Measurements from ENCODE around the gene PCGF1. TPM values are rescaled to one million over a fixed set of nuclear protein-coding genes. Genes with fewer than 3 reads are reported as not detected.
A peak's percentile ranks its signal among the peaks of the same experiment; 100 is the strongest.

Gene PCGF1
- total and polyA plus RNA-seq, 2 of the 13 experiments (the other 11 are each of a cell fraction or from before 2014, with no cell fraction given): 20.4 to 22.6 TPM

DNA sequence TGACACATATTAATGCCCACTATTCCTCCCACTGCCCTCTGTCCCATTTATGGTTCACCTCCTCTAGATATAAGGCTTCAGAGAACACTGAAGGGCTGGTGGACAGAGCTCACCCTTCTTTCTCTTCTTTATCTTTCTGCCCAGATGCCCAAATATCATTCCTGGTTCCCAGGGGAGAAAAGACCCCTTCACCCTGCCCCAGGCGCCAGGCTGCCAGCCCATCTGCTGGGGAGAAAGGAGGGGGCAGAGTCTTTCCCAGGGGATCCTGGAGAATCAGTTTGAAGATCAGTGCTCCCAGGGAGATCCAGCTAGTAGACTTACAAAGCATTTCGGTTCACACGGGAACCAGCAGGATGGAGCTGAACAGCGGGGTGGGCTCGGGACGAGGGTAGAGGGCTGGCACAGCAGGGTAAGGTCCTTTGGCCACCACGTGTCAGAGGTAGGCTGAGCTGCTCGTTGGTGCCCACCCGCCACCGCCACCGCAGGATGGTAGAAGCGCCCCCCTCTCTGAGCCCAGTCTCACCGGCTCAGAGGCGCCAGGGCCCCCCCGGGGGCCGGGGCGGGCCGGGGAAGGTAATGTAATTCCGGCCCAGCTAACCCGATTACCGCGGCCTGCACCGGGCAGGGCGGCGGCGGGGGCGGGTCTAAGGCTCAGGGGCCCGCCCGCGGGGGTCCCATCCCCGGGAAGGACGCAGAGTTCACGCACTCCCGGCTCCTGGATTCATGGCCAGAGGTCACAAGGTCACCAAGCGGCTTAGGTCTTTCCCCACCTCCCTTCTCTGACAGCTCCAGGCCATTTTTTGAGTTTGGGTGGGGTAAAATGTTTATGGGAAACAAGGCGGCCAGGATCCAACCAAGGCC lies 5.5 kb upstream of the PCGF1 start (continued):
- TF ChIP-seq ZBTB46 (CRISPR knock-in tag; IDR thresholded peaks at IDR 0.05; ENCODE audit: borderline replicate concordance) (no peak), KAT7 (CRISPR knock-in tag; IDR thresholded peaks at IDR 0.05; ENCODE audit: borderline replicate concordance) (no peak), ATRX (CRISPR knock-in tag; IDR thresholded peaks at IDR 0.05; ENCODE audit: borderline replicate concordance) (no peak), ZNF646 (CRISPR knock-in tag; IDR thresholded peaks at IDR 0.05) (no peak), RFXAP (CRISPR knock-in tag; IDR thresholded peaks at IDR 0.05; ENCODE audit: borderline replicate concordance) (no peak), SP2 (CRISPR knock-in tag; IDR thresholded peaks at IDR 0.05) (0 out of 2 replicates have a peak, but pooled peaks have one; percentile 20), ZNF749 (CRISPR knock-in tag; IDR thresholded peaks at IDR 0.05; ENCODE audit: borderline replicate concordance) (no peak), TBX3 (IDR thresholded peaks at IDR 0.05; ENCODE audit: borderline replicate concordance) (no peak), AFF4 (CRISPR knock-in tag; IDR thresholded peaks at IDR 0.05) (no peak), FOXC1 (CRISPR knock-in tag; IDR thresholded peaks at IDR 0.05; ENCODE audit: borderline replicate concordance) (peak; percentile 58; the same call in 1 of the 2 replicates), SCMH1 (CRISPR knock-in tag; IDR thresholded peaks at IDR 0.05; ENCODE audit: borderline replicate concordance) (no peak), SP140L (CRISPR knock-in tag; IDR thresholded peaks at IDR 0.05; ENCODE audit: borderline replicate concordance) (no peak), TCF7L2 (IDR thresholded peaks at IDR 0.05; ENCODE audit: low read depth, low read length) (no peak)
- TF ChIP-seq, protein P1, sequence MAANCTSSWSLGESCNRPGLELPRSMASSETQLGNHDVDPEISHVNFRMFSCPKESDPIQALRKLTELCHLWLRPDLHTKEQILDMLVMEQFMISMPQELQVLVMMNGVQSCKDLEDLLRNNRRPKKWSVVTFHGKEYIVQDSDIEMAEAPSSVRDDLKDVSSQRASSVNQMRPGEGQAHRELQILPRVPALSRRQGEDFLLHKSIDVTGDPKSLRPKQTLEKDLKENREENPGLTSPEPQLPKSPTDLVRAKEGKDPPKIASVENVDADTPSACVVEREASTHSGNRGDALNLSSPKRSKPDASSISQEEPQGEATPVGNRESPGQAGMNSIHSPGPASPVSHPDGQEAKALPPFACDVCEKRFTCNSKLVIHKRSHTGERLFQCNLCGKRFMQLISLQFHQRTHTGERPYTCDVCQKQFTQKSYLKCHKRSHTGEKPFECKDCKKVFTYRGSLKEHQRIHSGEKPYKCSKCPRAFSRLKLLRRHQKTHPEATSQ (CRISPR knock-in tag; IDR thresholded peaks at IDR 0.05; ENCODE audit: borderline replicate concordance): no peak
